ENCODE data around the gene OLA1.
A peak's percentile ranks its signal among the peaks of the same experiment; 100 is the strongest.

Gene OLA1

GRCh38 chr2:174059884-174060244, 188.5 kb downstream of the OLA1 start:
- H3K27me3 ChIP-seq (ENCODE audit: control insufficient read depth, insufficient read depth, low read length, poor library complexity, severe bottlenecking): peaks cover 4% of the 10 kb centered on the region
- no peak overlapping the region for H3K4me3 ChIP-seq (ENCODE audit: insufficient read depth, low read depth, low read length)
- H3K36me3 ChIP-seq (ENCODE audit: control insufficient read depth, insufficient read depth, low read length): no peaks in the 10 kb centered on the region
- no peak overlapping the region for H3K27ac ChIP-seq (ENCODE audit: insufficient read depth, low read depth, low read length, poor library complexity, severe bottlenecking)
- no peaks in the 10 kb centered on the region for H3K9me3 ChIP-seq (ENCODE audit: control insufficient read depth, low read length)
- H3K4me1 ChIP-seq (ENCODE audit: control insufficient read depth, insufficient read depth, low read length): peaks cover 18% of the 10 kb centered on the region
- WGBS, 2 experiments: 87 to 94% methylated on average over 3 of the region's 3 CpGs

DNA sequence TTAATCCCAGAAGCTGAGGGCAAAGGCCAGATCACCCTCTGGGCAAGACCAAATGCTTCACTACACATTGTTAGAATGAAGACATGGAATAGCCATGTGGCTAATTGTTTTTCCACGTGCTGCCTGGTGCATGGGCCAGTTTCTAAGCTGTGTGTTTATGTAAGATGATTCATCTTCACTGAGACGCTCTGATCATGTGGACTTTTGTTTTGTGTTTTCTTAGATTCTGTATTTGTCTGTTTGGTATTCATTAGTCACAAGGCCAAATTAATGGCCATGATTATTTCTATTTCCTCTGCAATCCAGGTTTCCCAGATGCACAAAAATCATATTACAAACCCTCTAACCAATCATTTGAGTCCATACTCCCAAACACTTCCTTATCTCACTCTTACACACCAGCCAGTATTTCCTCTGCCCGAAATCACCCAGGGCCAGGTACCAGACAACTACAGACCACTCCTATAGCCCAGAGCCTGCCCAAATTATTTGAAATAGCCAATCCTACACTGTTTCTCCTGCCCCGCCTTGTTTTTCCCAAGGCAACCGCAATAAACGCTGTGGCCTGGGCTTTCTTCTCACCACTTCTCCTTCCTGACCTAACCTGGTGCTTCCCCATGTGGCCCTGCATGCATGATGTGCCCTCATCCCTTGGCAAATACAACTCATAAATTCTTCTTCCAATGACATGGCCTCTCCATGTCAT, 189.0 kb downstream of the OLA1 start:
- Histone ChIP-seq H3K27ac (ENCODE audit: insufficient read depth, low read depth, low read length, poor library complexity, severe bottlenecking) (no peak overlapping the region), H3K27me3 (ENCODE audit: control insufficient read depth, insufficient read depth, low read length, poor library complexity, severe bottlenecking) (peaks cover 4% of the 10 kb centered on the region), H3K4me3 (ENCODE audit: insufficient read depth, low read depth, low read length) (no peak overlapping the region), H3K36me3 (ENCODE audit: control insufficient read depth, insufficient read depth, low read length) (no peaks in the 10 kb centered on the region), H3K9me3 (ENCODE audit: control insufficient read depth, low read length) (no peaks in the 10 kb centered on the region), H3K4me1 (ENCODE audit: control insufficient read depth, insufficient read depth, low read length) (peaks cover 18% of the 10 kb centered on the region)
- WGBS, 2 experiments: 94 to 95% methylated on average over 6 of the region's 6 CpGs

DNA sequence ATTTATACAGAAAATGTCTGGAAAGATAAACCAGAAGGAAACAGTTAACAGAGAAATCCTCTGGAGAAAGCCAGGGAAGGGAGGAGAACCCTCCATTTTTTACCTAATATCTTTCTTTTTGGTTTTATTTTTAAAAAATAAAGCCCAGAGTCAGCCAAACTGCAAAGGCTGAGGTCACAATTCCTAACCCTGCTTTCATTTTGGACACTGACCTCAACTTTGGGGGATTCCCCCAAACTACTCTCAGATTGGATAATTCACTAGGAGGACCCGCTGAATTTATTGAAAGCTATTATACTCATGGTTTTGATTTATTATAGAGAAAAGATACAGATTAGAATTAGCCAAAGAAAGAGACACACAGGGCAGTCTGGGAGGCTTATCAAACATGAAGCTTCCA, 189.9 kb downstream of the OLA1 start:
- 88% methylated on average over 1 of the region's 1 CpG; no CpG with 5 or more reads in 1 of the 2 experiments for WGBS, 2 experiments
- H3K27ac ChIP-seq (ENCODE audit: insufficient read depth, low read depth, low read length, poor library complexity, severe bottlenecking): no peak overlapping the region
- no peaks in the 10 kb centered on the region for H3K9me3 ChIP-seq (ENCODE audit: control insufficient read depth, low read length)
- H3K36me3 ChIP-seq (ENCODE audit: control insufficient read depth, insufficient read depth, low read length): no peaks in the 10 kb centered on the region
- peaks cover 22% of the 10 kb centered on the region for H3K4me1 ChIP-seq (ENCODE audit: control insufficient read depth, insufficient read depth, low read length)
- no peak overlapping the region for H3K4me3 ChIP-seq (ENCODE audit: insufficient read depth, low read depth, low read length)
- no peaks in the 10 kb centered on the region for H3K27me3 ChIP-seq (ENCODE audit: control insufficient read depth, insufficient read depth, low read length, poor library complexity, severe bottlenecking)

DNA sequence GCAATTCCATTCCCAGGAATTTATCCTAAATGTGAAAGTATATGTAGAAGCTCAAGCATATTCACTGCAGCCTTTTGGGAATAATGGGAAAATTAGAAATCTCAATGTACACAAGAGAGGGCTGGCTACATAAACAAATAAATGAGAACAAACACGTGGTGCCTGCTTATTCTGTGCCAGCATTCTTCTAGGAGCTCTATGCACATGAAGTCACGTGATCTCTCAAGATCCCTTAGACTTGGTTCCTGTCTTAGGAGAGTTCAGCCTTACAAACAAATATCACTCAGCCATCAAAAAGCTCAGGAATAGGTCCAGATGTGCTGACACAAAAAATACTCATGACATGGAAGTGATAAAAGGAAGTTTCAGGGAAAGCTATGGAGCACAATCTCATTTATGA, 190.3 kb downstream of the OLA1 start:
- H3K36me3 ChIP-seq (ENCODE audit: control insufficient read depth, insufficient read depth, low read length): no peaks in the 10 kb centered on the region

DNA sequence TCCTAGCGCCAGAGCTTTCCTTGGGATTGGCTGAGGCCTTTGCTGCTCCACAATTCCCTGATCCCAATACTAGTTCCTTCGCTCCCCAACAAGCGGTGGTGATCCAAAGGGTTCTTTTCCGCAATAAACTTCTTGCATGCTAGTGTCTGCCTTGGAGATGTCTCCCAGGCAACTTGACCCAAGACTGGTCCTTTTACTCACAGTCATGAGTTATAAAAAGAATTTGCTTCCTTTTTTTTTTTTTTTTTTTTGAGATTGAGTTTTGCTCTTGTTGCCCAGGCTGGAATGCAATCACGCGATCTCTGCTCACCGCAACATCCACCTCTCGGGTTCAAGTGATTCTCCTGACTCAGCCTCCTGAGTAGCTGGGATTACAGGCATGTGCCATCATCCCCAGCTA, 193.4 kb downstream of the OLA1 start:
- no peak overlapping the region for H3K27ac ChIP-seq (ENCODE audit: insufficient read depth, low read depth, low read length, poor library complexity, severe bottlenecking)
- H3K4me3 ChIP-seq (ENCODE audit: insufficient read depth, low read depth, low read length): no peak overlapping the region
- no peaks in the 10 kb centered on the region for H3K36me3 ChIP-seq (ENCODE audit: control insufficient read depth, insufficient read depth, low read length)
- peaks cover 16% of the 10 kb centered on the region for H3K4me1 ChIP-seq (ENCODE audit: control insufficient read depth, insufficient read depth, low read length)
- 94 to 95% methylated on average over 8 of the region's 8 CpGs for WGBS, 2 experiments
- H3K9me3 ChIP-seq (ENCODE audit: control insufficient read depth, low read length): no peaks in the 10 kb centered on the region
- H3K27me3 ChIP-seq (ENCODE audit: control insufficient read depth, insufficient read depth, low read length, poor library complexity, severe bottlenecking): no peaks in the 10 kb centered on the region

More for the DNA sequence above, 190.3 kb downstream of the OLA1 start:
- Histone ChIP-seq H3K27me3 (ENCODE audit: control insufficient read depth, insufficient read depth, low read length, poor library complexity, severe bottlenecking) (no peaks in the 10 kb centered on the region), H3K9me3 (ENCODE audit: control insufficient read depth, low read length) (no peaks in the 10 kb centered on the region), H3K4me3 (ENCODE audit: insufficient read depth, low read depth, low read length) (no peak overlapping the region), H3K27ac (ENCODE audit: insufficient read depth, low read depth, low read length, poor library complexity, severe bottlenecking) (no peak overlapping the region), H3K4me1 (ENCODE audit: control insufficient read depth, insufficient read depth, low read length) (peaks cover 22% of the 10 kb centered on the region)
- WGBS, 2 experiments: 88 to 95% methylated on average over 2 of the region's 2 CpGs

- H3K4me1 ChIP-seq (ENCODE audit: control insufficient read depth, insufficient read depth, low read length): peaks cover 20% of the 10 kb centered on the region
- no peaks in the 10 kb centered on the region for H3K9me3 ChIP-seq (ENCODE audit: control insufficient read depth, low read length)
- H3K27ac ChIP-seq (ENCODE audit: insufficient read depth, low read depth, low read length, poor library complexity, severe bottlenecking): peak overlapping the region; percentile 36
- 16 to 17% methylated on average over 10 of the region's 10 CpGs for WGBS, 2 experiments
- H3K27me3 ChIP-seq (ENCODE audit: control insufficient read depth, insufficient read depth, low read length, poor library complexity, severe bottlenecking): no peaks in the 10 kb centered on the region
- H3K4me3 ChIP-seq (ENCODE audit: insufficient read depth, low read depth, low read length): no peak overlapping the region
- H3K36me3 ChIP-seq (ENCODE audit: control insufficient read depth, insufficient read depth, low read length): no peaks in the 10 kb centered on the region
Measured at GRCh38 chr2:174053355-174054151, 194.8 kb downstream of the OLA1 start.

DNA sequence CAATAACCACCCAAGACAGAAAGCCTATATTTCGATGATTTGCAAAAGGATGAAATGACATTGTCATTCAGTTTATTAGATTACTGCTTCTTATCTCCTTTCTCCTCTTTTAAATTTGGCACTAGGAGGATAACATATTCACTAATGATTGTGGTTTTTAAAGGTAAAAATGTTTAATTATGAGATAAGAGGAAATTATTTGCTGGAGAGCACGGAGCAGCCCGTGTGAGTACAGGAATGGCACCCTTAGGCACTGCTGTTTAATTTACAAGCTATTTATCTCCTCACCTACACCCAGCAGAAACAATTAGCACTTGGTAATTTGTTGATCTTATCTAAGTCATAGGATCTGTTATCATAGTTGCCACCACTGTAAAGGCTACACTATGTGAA, 195.8 kb downstream of the OLA1 start:
- Histone ChIP-seq H3K9me3 (ENCODE audit: control insufficient read depth, low read length) (no peaks in the 10 kb centered on the region), H3K27ac (ENCODE audit: insufficient read depth, low read depth, low read length, poor library complexity, severe bottlenecking) (no peak overlapping the region), H3K36me3 (ENCODE audit: control insufficient read depth, insufficient read depth, low read length) (no peaks in the 10 kb centered on the region), H3K4me3 (ENCODE audit: insufficient read depth, low read depth, low read length) (no peak overlapping the region), H3K4me1 (ENCODE audit: control insufficient read depth, insufficient read depth, low read length) (peaks cover 20% of the 10 kb centered on the region), H3K27me3 (ENCODE audit: control insufficient read depth, insufficient read depth, low read length, poor library complexity, severe bottlenecking) (no peaks in the 10 kb centered on the region)
- WGBS, 2 experiments: 89 to 95% methylated on average over 3 of the region's 3 CpGs

DNA sequence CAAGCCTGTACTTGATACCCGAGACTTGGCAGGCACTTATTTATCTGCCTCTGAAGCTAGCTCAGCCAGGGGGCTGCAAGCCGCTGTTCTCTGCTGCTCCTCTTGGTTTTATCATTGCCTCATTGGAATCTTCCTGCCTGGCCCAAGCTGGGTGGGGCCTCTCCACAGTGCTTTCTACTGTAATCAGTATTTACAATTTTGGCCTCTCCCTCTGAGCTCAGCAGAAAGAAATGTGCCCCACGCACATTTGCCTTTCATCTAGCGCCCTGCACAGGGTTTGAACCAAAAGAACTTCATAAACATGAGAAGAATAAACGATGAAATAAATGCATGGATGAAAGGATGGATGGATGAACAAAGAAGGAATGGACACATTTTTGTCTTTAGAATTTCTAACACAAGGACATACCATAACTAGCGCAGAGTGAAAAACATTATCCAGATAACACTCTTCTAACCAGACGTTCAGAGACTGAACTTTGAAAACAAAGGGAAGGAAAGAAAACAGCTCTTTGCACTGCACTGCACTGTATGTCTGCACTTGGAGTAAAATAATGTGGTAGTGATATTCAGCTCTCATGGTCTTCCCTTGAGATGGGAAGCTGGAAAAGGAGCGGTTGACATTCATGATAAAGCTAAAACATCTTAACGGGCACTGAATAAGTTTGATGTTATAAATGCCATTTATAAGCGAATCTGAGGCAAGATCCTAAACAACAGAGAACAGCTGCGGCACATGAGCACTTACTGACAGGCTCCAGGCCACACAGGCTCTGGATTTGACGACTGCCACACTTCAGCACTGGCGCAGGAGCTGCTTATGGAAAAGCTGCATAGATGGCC, 196.4 kb downstream of the OLA1 start:
- 61 to 69% methylated on average over 13 of the region's 13 CpGs for WGBS, 2 experiments
- H3K36me3 ChIP-seq (ENCODE audit: control insufficient read depth, insufficient read depth, low read length): no peaks in the 10 kb centered on the region
- H3K4me3 ChIP-seq (ENCODE audit: insufficient read depth, low read depth, low read length): no peak overlapping the region
- H3K4me1 ChIP-seq (ENCODE audit: control insufficient read depth, insufficient read depth, low read length): peaks cover 20% of the 10 kb centered on the region
- H3K9me3 ChIP-seq (ENCODE audit: control insufficient read depth, low read length): no peaks in the 10 kb centered on the region
- no peaks in the 10 kb centered on the region for H3K27me3 ChIP-seq (ENCODE audit: control insufficient read depth, insufficient read depth, low read length, poor library complexity, severe bottlenecking)
- peak overlapping the region; percentile 33 for H3K27ac ChIP-seq (ENCODE audit: insufficient read depth, low read depth, low read length, poor library complexity, severe bottlenecking)

GRCh38 chr2:174051068-174051467, 197.3 kb downstream of the OLA1 start:
- H3K27ac ChIP-seq (ENCODE audit: insufficient read depth, low read depth, low read length, poor library complexity, severe bottlenecking): no peak overlapping the region
- no peak overlapping the region for H3K4me3 ChIP-seq (ENCODE audit: insufficient read depth, low read depth, low read length)
- no peaks in the 10 kb centered on the region for H3K9me3 ChIP-seq (ENCODE audit: control insufficient read depth, low read length)
- WGBS, 2 experiments: 66 to 73% methylated on average over 3 to 4 of the region's 4 CpGs
- H3K27me3 ChIP-seq (ENCODE audit: control insufficient read depth, insufficient read depth, low read length, poor library complexity, severe bottlenecking): no peaks in the 10 kb centered on the region
- H3K36me3 ChIP-seq (ENCODE audit: control insufficient read depth, insufficient read depth, low read length): no peaks in the 10 kb centered on the region
- H3K4me1 ChIP-seq (ENCODE audit: control insufficient read depth, insufficient read depth, low read length): peaks cover 20% of the 10 kb centered on the region

GRCh38 chr2:174049895-174050294, 198.4 kb downstream of the OLA1 start:
- H3K4me1 ChIP-seq (ENCODE audit: control insufficient read depth, insufficient read depth, low read length): peaks cover 20% of the 10 kb centered on the region
- no peak overlapping the region for H3K4me3 ChIP-seq (ENCODE audit: insufficient read depth, low read depth, low read length)
- no peaks in the 10 kb centered on the region for H3K9me3 ChIP-seq (ENCODE audit: control insufficient read depth, low read length)
- H3K27me3 ChIP-seq (ENCODE audit: control insufficient read depth, insufficient read depth, low read length, poor library complexity, severe bottlenecking): no peaks in the 10 kb centered on the region
- H3K27ac ChIP-seq (ENCODE audit: insufficient read depth, low read depth, low read length, poor library complexity, severe bottlenecking): no peak overlapping the region
- WGBS, 2 experiments: 60 to 78% methylated on average over 2 of the region's 2 CpGs
- H3K36me3 ChIP-seq (ENCODE audit: control insufficient read depth, insufficient read depth, low read length): no peaks in the 10 kb centered on the region

Data from ectodermal cell (in vitro differentiated cells).